ENCODE measurements around the gene ING4. TPM values are rescaled to one million over a fixed set of nuclear protein-coding genes. Genes with fewer than 3 reads are reported as not detected.

ING4 gene
- total RNA-seq, 2 experiments from 2014 or later = 16.6 to 16.7 TPM

GRCh38 chr12:6667559-6668210 is 4.8 kb upstream of the ING4 start:
- intact Hi-C loops (cut with micrococcal nuclease) = no loop called here
- ATAC-seq (no peak), DNase-seq (no peak)
- H3K9me3 Mint-ChIP-seq = no peaks in the 10 kb centered on the region
- H3K27ac Mint-ChIP-seq = peak overlapping the region; percentile 18
- no peak overlapping the region for H3K4me3 Mint-ChIP-seq
- H3K27me3 Mint-ChIP-seq = no peaks in the 10 kb centered on the region
- H3K36me3 Mint-ChIP-seq (ENCODE audit: low read depth) = peaks cover 47% of the 10 kb centered on the region
- CTCF ChIA-PET = interaction anchor here (1.2 to 3.9 kb wide), 2 partner anchors 16 to 62 kb away, joined by 3 to 27 read pairs; no protein-coding TSS in a partner anchor
- POLR2A ChIA-PET = interaction anchor here (1.2 to 2.0 kb wide), 3 partner anchors 10 to 186 kb away, joined by 4 to 6 read pairs (median 4); no protein-coding TSS in a partner anchor
- H3K4me1 Mint-ChIP-seq (ENCODE audit: low read depth) = peaks cover 10% of the 10 kb centered on the region
- peak; percentile 7 for TF ChIP-seq CTCF (IDR thresholded peaks at IDR 0.05)

- H3K4me1 Mint-ChIP-seq (ENCODE audit: low read depth) = peaks cover 18% of the 10 kb centered on the region
- no peaks in the 10 kb centered on the region for H3K9me3 Mint-ChIP-seq
- TF ChIP-seq CTCF (IDR thresholded peaks at IDR 0.05) = no peak
- peaks cover 34% of the 10 kb centered on the region for H3K36me3 Mint-ChIP-seq (ENCODE audit: low read depth)
- H3K27me3 Mint-ChIP-seq = no peaks in the 10 kb centered on the region
- intact Hi-C loops (cut with micrococcal nuclease) = no loop called here
- ChIA-PET CTCF (interaction anchor here (0.7 kb wide), 1 partner anchor 79 kb away, joined by 3 read pairs; no protein-coding TSS in a partner anchor), POLR2A (interaction anchor here (1.4 kb wide), 1 partner anchor 34 kb away, joined by 5 read pairs; no protein-coding TSS in a partner anchor)
- no peak overlapping the region for H3K27ac Mint-ChIP-seq
- ATAC-seq = no peak
- DNase-seq = no peak
- no peak overlapping the region for H3K4me3 Mint-ChIP-seq
Measured at GRCh38 chr12:6666211-6666610, 3.3 kb upstream of the ING4 start.

GRCh38 chr12:6664902-6665301 is 2.0 kb upstream of the ING4 start:
- intact Hi-C loops (cut with micrococcal nuclease) = no loop called here
- Mint-ChIP-seq H3K4me1 (ENCODE audit: low read depth) (peaks cover 18% of the 10 kb centered on the region), H3K27ac (peak overlapping the region; percentile 3), H3K4me3 (no peak overlapping the region), H3K36me3 (ENCODE audit: low read depth) (peaks cover 28% of the 10 kb centered on the region), H3K9me3 (no peaks in the 10 kb centered on the region), H3K27me3 (no peaks in the 10 kb centered on the region)
- TF ChIP-seq CTCF (IDR thresholded peaks at IDR 0.05) = no peak
- ChIA-PET POLR2A (interaction anchor here (0.8 to 3.4 kb wide), 5 partner anchors 20 to 172 kb away, joined by 3 to 17 read pairs (median 4); partner anchors contain the start of genes MRPL51 and ZNF384), CTCF (interaction anchor here (0.6 to 2.5 kb wide), 4 partner anchors 19 to 60 kb away, joined by 3 to 18 read pairs (median 7); partner anchors contain the start of gene ZNF384)
- DNase-seq = no peak
- ATAC-seq = no peak

GRCh38 chr12:6662602-6662905 is 365 bp downstream of the ING4 start:
- DNase-seq = no peak
- H3K4me1 Mint-ChIP-seq (ENCODE audit: low read depth) = peaks cover 23% of the 10 kb centered on the region
- no peak for TF ChIP-seq CTCF (IDR thresholded peaks at IDR 0.05)
- H3K36me3 Mint-ChIP-seq (ENCODE audit: low read depth) = peaks cover 9% of the 10 kb centered on the region
- peak overlapping the region; percentile 94 for H3K27ac Mint-ChIP-seq
- ATAC-seq = peak; percentile 62
- H3K27me3 Mint-ChIP-seq = no peaks in the 10 kb centered on the region
- H3K4me3 Mint-ChIP-seq = peak overlapping the region; percentile 90
- intact Hi-C loops (cut with micrococcal nuclease) = no loop called here
- CTCF ChIA-PET = interaction anchor here (1.5 kb wide), 1 partner anchor 43 kb away, joined by 5 read pairs; no protein-coding TSS in a partner anchor
- no peaks in the 10 kb centered on the region for H3K9me3 Mint-ChIP-seq
- POLR2A ChIA-PET = interaction anchor here (0.7 to 3.4 kb wide), 3 partner anchors 20 to 27 kb away, joined by 3 to 17 read pairs (median 3); partner anchors contain the start of genes LPAR5 and ZNF384

GRCh38 chr12:6653987-6654386 is 8.9 kb downstream of the ING4 start:
- H3K4me1 Mint-ChIP-seq (ENCODE audit: low read depth) = peaks cover 4% of the 10 kb centered on the region
- ChIA-PET CTCF (no interaction called here), POLR2A (interaction anchor here (0.6 to 1.5 kb wide), 2 partner anchors 16 to 27 kb away, joined by 3 to 4 read pairs; no protein-coding TSS in a partner anchor)
- no peak overlapping the region for H3K27ac Mint-ChIP-seq
- intact Hi-C loops (cut with micrococcal nuclease) = no loop called here
- no peak overlapping the region for H3K4me3 Mint-ChIP-seq
- no peaks in the 10 kb centered on the region for H3K9me3 Mint-ChIP-seq
- DNase-seq = no peak
- ATAC-seq = no peak
- H3K27me3 Mint-ChIP-seq = no peaks in the 10 kb centered on the region
- no peak for TF ChIP-seq CTCF (IDR thresholded peaks at IDR 0.05)
- peaks cover 13% of the 10 kb centered on the region for H3K36me3 Mint-ChIP-seq (ENCODE audit: low read depth)
